ENCODE results near the gene BCAS1.
A peak's percentile ranks its signal among the peaks of the same experiment; 100 is the strongest.
"Not testable (repeated sequence)": the region's sequence is repeated elsewhere in the genome, so short reads cannot be mapped to it uniquely, and the experiment has no call there.

BCAS1 gene

DNA sequence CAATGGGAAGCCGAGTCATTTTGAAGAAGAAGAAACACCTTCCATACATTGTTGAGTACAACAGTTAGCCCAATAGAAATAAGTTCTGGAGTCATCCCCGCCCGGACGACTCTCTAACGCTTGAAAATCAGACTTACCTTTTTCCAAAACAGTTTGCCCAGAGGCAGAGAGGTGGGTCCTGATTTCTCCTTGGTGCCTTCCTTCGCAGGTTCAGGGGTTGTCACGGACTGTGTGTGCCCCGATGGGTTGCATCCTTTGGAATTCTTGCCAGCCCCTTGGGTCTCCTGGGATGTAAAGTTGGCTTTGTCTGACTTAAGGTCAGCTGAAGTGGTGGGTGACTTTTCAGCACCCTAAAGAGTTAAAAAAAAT, 85.3 kb downstream of the BCAS1 start:
- no peak for DNase-seq (ENCODE audit: low read depth)

DNA sequence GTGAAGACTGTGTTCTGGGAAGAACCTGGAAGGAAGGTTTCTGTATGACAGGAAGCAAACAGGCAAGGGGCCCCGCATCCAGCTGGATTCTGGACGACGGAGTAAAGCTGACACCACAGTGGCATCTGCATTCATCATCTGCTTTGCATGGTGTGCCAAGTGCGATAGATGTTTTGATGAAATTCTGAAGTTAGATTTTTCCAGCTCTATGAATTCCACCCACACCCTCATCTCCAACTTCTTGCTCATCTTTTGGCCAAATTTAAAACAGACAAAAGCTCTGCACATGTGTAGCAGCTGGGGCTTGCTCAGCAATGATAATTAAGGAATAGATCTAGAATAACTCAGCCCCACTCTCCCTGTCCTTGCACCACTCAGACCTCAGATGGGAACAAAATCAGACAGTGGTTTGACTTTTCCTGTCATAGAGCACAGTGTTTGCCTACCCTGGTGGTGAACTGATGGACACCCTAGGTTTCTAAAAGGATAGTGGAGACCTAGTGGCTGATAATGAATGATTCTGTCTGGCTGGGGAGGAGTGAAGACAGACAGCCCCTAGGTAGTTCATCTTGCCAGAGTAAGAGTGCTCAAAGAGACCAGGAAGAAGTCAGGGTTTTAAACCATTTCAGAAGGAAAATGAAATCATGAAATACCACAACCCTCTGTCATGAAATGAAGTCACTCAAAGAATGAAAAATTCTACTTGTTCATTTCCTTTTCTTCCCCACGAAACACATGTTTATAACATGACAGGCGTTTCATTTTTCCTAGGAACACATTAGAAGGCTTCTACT, 85.8 kb downstream of the BCAS1 start:
- peak; percentile 33 for DNase-seq (ENCODE audit: low read depth)

GRCh38 chr20:53983401-53983800, 87.0 kb downstream of the BCAS1 start:
- no peak for DNase-seq (ENCODE audit: low read depth)

GRCh38 chr20:53982624-53983023, 87.8 kb downstream of the BCAS1 start:
- DNase-seq (ENCODE audit: low read depth), result no peak

DNA sequence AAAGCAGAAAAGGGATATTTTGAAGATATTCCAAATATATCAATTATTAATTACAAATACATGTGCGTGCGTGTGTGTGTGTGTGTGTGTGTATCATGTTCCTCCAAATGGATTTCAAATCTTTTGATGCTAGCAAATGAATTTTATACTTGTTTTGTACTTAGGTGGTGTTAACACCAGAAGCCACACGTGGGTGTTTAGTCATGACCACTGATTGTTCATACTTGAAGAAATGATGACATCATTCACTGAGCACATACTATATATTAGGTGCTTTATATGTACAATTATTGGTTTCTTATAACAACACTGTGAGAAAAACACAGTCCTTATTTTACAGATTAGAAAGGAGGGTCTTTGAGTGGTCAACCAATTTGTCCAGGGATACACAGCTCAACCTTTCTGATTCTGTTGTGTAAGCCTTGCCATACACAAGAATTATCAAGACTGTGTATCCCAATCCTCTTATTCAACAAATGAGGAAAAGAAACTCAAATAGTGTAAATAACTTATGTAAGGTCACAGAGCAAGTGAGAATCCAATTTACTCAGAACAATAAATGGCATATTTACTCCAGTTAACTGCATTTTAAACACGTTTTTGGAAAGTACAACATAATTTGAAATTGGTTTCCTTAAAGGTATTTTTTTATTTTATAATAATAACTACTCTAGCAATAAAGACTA, 88.5 kb downstream of the BCAS1 start:
- no peak for DNase-seq (ENCODE audit: low read depth)

- DNase-seq (ENCODE audit: low read depth), result no peak
Measured at GRCh38 chr20:53981130-53981529, 89.3 kb downstream of the BCAS1 start.

DNA sequence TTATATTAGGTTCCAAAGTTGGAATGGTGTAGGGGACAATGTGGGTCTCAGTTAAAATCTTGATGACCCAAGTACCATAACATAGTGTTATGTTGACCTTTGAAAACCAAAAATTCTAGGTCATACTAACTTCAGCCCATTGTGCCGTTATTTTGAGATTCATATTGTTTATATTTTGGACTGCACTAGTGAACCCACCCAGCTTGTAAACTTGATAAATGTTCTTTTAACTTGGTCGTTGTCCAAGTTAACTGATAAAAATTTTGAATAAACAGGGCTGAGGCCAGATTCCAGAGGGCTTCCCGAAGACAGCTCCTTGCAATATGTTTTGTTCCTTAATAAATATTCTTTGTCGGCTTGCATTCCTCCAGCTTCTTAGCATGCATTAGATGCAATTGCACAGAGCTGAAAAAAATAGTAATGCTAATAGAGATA, 90.3 kb downstream of the BCAS1 start:
- DNase-seq (ENCODE audit: low read depth), result no peak

DNA sequence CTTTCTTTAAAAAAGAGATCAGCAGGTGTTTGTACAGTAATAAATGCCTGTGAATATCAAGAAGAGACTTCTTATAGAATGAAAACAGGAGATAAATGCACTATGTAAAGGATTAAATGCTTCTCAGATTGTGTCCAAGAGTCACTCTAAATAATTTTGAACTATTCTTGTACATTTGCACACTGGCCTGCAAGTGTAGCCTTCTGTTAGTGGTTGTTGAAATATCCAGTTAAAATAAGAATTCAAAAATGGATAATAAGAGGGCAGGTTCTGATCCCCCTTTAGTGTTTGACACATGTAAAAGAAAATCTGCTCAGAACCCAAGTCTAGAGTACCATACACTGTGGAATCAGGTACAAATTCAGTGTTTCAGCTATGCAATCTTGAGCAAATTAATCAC, 91.9 kb downstream of the BCAS1 start:
- no peak for DNase-seq (ENCODE audit: low read depth)

DNA sequence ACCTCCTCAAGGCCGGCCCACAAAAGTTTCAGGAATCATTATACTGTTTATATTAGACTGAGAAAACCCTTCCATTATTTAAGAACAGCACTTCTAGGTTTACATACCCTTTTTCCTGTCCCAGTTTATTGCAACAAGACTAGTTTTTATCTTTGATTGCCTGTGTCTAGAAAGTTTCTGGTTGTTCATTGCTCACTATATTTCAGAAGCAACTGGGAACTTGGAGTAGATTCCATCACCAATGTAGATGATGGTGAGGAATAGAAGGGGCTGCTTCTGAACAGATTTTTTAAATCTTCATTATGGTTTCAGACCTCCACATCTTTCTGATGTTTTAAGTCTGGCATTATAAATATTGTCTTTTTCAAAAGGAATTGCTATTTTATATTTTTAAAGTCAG, 93.0 kb downstream of the BCAS1 start:
- no peak for DNase-seq (ENCODE audit: low read depth)

GRCh38 chr20:53975761-53976160, 94.6 kb downstream of the BCAS1 start:
- no peak for DNase-seq (ENCODE audit: low read depth)

DNA sequence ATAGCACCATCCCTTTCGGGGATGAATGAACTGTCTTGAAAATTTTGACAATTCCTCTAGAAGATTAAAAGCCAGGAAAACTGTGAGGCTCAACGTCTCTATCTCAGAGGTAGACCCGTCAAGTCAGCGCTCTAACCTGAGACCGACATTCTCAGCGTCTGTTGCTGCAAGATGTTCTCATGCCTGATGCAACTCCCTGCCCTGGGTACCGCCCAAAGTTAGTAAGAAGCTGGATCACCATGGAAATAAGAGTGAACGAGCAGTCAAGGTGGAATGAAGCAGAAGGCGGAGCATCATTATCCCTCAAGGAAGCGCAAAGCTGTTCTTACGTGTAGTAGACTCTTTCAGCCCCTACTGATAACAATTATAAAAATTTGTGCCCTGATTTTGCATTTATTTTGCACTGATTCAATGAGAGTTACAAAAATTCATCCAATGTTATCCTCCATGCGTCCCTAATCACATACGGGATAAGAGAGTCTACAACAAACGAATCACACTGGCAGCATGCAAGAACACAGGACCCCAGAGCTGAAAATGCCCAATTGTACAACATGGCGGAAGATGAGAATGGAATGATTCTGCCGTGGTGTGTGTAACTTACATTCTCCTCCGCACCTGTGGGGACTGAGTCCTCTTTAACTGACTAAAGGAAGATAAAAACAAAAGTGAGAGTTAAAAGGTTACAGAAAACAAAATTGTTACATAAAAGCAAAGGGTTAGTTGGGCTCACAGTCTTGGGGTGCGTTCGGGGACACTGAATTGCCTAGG, 95.4 kb downstream of the BCAS1 start:
- no peak for DNase-seq (ENCODE audit: low read depth)

DNA sequence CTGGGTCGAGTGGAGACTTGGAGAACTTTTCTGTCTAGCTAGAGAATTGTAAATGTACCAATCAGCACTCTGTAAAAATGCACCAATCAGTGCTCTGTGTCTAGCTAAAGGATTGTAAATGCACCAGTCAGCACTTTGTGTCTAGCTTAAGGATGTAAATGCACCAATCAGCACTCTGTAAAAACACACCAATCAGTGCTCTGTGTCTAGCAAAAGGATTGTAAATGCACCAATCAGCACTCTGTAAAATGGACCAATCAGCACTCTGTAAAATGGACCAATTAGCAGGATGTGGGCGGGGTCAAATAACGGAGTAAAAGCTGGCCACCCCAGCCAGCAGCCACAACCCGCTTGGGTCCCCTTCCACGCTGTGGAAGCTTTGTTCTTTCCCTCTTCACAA, 96.5 kb downstream of the BCAS1 start:
- not testable (repeated sequence) for DNase-seq (ENCODE audit: low read depth)

GRCh38 chr20:53972179-53972578, 98.2 kb downstream of the BCAS1 start:
- DNase-seq (ENCODE audit: low read depth), result no peak

DNA sequence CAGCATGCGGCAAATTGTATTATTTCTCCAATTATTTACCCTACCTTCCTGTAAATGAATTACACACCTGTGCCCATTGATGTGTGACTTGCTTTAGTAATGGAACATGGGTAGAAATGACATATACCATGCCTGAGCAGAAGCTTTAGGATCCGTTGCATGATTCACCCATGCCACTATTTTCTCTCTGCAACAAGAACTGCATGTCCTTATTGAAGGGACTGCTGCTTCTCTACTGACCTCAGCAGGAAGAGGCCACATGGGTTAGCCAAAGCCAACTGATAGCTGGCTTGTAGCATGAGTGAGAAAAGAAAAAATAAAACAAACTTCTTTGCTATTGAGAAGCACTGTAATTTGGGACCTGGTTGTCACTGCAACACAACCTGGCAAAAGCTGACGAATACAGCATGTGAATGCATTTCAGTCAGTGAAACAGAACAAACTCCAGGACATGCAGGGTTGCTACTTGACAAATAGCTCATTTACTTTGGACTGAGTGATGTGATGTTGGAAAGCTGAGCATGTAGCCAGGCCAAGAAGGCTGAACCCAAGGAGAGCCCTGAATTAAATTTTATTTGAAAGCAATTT, 99.2 kb downstream of the BCAS1 start:
- no peak for DNase-seq (ENCODE audit: low read depth)

DNA sequence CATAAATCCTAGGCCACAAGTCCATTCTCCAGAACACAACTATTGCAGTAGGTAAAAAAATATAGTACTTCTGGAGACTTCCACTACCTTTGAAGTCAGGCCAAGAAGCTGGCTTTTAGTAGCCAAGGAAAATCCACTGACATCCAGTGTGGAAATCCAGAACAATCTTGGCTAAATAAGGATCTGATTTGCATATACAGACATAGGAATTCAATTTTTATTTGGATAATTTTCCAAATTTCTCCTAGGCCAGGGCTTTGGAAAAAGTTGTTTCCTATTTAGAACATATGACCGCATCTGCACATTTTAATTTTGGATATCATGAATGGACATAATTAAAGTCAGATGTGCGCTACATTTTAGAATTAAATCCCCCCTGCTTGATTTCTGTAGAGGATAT, 100.2 kb downstream of the BCAS1 start:
- no peak for DNase-seq (ENCODE audit: low read depth)

GRCh38 chr20:53967527-53967926, 102.9 kb downstream of the BCAS1 start:
- no peak for DNase-seq (ENCODE audit: low read depth)

DNA sequence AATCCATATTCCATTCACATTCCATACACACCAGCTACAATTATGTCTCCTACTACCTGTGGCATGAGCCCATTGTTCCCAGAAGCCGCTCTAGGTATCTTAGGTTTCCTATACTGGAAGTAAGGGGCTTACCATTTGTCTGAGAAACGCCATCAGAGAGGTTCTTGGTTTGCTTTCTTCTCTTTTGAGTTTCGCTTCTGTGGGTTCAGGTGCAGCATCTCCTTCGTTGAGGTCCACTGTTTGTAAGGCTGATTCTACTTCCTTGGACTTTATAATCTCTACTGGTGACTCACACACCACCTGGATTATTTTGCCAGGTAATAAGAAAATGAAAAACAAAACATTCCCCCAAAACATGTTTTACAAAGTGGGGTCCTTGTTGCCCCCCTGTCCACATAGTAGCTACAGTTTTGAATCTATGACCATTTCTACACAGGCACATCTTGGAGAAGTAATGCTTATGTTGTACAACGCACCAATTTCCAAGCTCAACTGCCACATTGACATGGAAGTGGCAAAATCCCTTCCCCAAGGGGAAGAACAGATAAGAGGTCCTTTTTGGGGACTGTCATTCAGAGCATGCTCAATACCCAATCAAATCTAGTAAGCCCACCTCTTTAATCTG, 103.5 kb downstream of the BCAS1 start:
- DNase-seq (ENCODE audit: low read depth), result no peak

DNA sequence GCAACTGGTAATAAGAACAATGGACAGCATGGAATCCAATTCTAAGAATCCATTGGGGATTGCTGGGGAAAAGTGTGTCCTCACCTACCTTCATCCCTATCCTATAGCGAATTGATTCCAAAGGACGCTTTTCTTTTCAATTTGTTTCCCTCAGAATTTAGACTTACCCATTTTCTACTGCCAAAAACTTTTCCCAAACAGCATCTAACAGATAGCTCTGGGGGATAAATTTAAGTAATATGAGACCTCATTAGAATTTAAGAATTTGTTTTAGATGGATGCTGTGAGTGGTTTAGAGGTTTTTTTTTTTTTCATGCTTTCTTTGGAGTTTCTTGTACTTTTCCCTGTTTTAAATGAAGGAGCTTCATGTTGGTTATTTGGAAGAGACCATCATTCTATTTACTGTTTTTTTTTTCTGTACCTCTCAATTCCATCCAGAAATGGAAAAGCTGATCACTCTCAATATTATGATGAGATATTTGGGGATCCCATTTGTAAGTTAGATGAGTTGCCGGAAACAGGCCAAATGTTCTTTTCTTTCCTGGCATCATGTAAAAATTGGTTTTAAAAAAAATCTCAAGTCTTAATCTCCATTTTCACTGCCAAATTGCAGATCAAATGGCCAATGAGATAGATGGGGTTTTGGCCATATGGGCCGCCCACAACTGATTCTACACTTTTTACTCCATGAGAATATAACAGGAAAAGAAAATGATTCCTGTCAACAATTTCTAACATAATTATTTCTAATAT, 105.7 kb downstream of the BCAS1 start:
- DNase-seq (ENCODE audit: low read depth), result no peak

DNA sequence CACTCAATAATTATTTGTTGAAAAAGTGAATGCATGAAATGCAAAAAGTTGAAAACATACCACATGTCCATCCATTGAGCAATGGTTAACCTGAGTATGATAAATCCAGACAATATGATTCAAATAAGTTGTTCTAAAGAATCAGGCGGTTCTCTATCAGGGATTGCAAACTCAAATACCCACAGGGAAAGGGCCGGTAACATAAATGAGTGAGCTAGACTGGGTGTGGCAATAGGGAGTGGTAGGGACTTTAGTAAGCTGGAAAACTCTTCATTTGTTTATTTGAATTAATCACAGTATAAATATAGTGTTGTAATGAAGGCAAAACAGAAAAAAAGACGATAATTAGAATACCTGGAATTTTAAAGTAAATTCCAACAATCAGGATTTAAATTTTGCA, 106.3 kb downstream of the BCAS1 start:
- DNase-seq (ENCODE audit: low read depth), result no peak

GRCh38 chr20:53963635-53964034, 106.8 kb downstream of the BCAS1 start:
- no peak for DNase-seq (ENCODE audit: low read depth)

DNA sequence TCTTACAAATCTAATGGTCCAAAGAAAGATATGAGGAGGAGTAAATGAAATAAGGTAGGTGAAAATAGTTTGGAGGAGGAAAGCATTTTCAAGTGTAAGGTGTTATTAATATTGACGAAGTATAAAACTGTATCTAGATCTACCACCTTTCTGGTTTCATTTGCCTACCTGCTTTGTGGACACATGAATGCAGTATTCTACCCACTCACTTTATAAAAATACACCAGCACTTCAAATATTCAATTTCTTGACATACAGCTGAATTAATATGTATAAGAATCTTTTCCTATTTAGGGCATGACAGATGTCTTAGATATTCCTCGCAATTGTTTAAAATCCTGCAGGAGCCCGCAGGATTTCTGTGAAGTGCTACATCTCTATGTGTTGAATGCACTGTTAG, 108.0 kb downstream of the BCAS1 start:
- DNase-seq (ENCODE audit: low read depth), result no peak

All from stromal cell of bone marrow (primary cell).